NT2/D1 (cell line): ENCODE results near the gene CXorf38.

Source experiments
- DNase-seq: peaks from one replicate; pipeline ENCODE4 v3.0.0-alpha.2; 2011; ENCODE audit warnings: low read depth, low spot score
- H3K27me3 ChIP-seq: 2 replicates; pipeline ENCODE4 v1.6.0; 2011; ENCODE audit warnings: mild to moderate bottlenecking; ENCODE audit not compliant: insufficient read length, insufficient read depth
- H3K36me3 ChIP-seq: 2 replicates; pipeline ENCODE4 v1.6.1; 2011; ENCODE audit warnings: mild to moderate bottlenecking, low read length, mixed read lengths; ENCODE audit not compliant: insufficient read depth, insufficient read length
- H3K4me1 ChIP-seq: 2 replicates; pipeline ENCODE4 v1.5.1; 2011; ENCODE audit not compliant: insufficient read depth, insufficient read length
- H3K4me3 ChIP-seq: 2 replicates; pipeline ENCODE4 v1.5.1; 2011; ENCODE audit warnings: low read depth; ENCODE audit not compliant: insufficient read length
- H3K9ac ChIP-seq: 2 replicates; pipeline ENCODE4 v1.6.0; 2011; ENCODE audit warnings: low read depth; ENCODE audit not compliant: insufficient read length
- H3K9me3 ChIP-seq: 2 replicates; pipeline ENCODE4 v1.5.1; 2011; ENCODE audit warnings: mild to moderate bottlenecking, low read length; ENCODE audit not compliant: insufficient read depth
- SUZ12 ChIP-seq: IDR thresholded peaks from 2 replicates; pipeline ENCODE4 v1.6.1; 2011; ENCODE audit not compliant: insufficient read length, insufficient read depth; ENCODE audit errors: extremely low read depth
- YY1 ChIP-seq: IDR thresholded peaks from 2 replicates; pipeline ENCODE4 v1.6.1; 2011; ENCODE audit not compliant: insufficient read length, insufficient read depth
- ZNF274 ChIP-seq: IDR thresholded peaks from 2 replicates; pipeline ENCODE4 v1.6.1; 2011; ENCODE audit warnings: mild to moderate bottlenecking, low read depth, low read length

The CXorf38 gene

GRCh38 chrX:40579900-40580536 is 67.3 kb downstream of the CXorf38 start:
- H3K9me3 ChIP-seq: no peaks in the 10 kb centered on the region
- H3K36me3 ChIP-seq: no peaks in the 10 kb centered on the region
- no peaks in the 10 kb centered on the region for H3K27me3 ChIP-seq
- H3K4me3 ChIP-seq: peak overlapping the region; percentile 94
- no peak for TF ChIP-seq ZNF274
- no peak for TF ChIP-seq YY1
- no peak for TF ChIP-seq SUZ12
- no peak for DNase-seq
- peak overlapping the region; percentile 92 for H3K9ac ChIP-seq
- no peaks in the 10 kb centered on the region for H3K4me1 ChIP-seq

GRCh38 chrX:40579141-40579540 is 68.2 kb downstream of the CXorf38 start:
- Histone ChIP-seq H3K27me3 (no peaks in the 10 kb centered on the region), H3K4me1 (no peaks in the 10 kb centered on the region), H3K4me3 (no peak overlapping the region), H3K36me3 (no peaks in the 10 kb centered on the region), H3K9ac (no peak overlapping the region), H3K9me3 (no peaks in the 10 kb centered on the region)
- DNase-seq: no peak
- TF ChIP-seq SUZ12 (no peak), YY1 (no peak)

- Histone ChIP-seq H3K4me1 (no peaks in the 10 kb centered on the region), H3K9ac (no peak overlapping the region), H3K9me3 (no peaks in the 10 kb centered on the region), H3K27me3 (no peaks in the 10 kb centered on the region), H3K4me3 (no peak overlapping the region), H3K36me3 (no peaks in the 10 kb centered on the region)
- no peak for TF ChIP-seq SUZ12
- TF ChIP-seq YY1: no peak
- TF ChIP-seq ZNF274: no peak
- DNase-seq: no peak
These were observed 69.2 kb downstream of the CXorf38 start for GRCh38 chrX:40578039-40578695.
